Liver (tissue), 9 donors: ENCODE data around the gene CMTM4. TPM values are rescaled to one million over a fixed set of nuclear protein-coding genes. Genes with fewer than 3 reads are reported as not detected.

ENCODE experiments used
- DNase-seq: peaks from one replicate; pipeline ENCODE4 v3.0.0-alpha.2; 2017; ENCODE audit warnings: low spot score
- H3K27ac ChIP-seq, 2 donors: one replicate each; pipeline ENCODE4 v1.7.0; 2013; ENCODE audit warnings: inconsistent platforms in 2 of 2, low read length in 2 of 2, control low read depth in 1 of 2, low read depth in 1 of 2, mild to moderate bottlenecking in 1 of 2
- H3K27me3 ChIP-seq, 4 donors: one replicate each; pipeline versions ENCODE4 v1.6.1 to v1.7.0; 2013; ENCODE audit warnings: low read length in 3 of 4, inconsistent platforms in 1 of 4, mild to moderate bottlenecking in 1 of 4, moderate library complexity in 1 of 4; ENCODE audit not compliant: control insufficient read depth in 4 of 4, insufficient read depth in 4 of 4
- H3K36me3 ChIP-seq, 4 donors: one replicate each; pipeline versions ENCODE4 v1.6.1 to v1.7.0; 2013; ENCODE audit warnings: low read length in 3 of 4, mild to moderate bottlenecking in 3 of 4, low read depth in 1 of 4, moderate library complexity in 1 of 4; ENCODE audit not compliant: control insufficient read depth in 4 of 4, insufficient read depth in 3 of 4
- H3K4me1 ChIP-seq, 4 donors: one replicate each; pipeline versions ENCODE4 v1.6.1 to v1.7.0; 2013; ENCODE audit warnings: low read length in 3 of 4, mild to moderate bottlenecking in 3 of 4, moderate library complexity in 1 of 4; ENCODE audit not compliant: control insufficient read depth in 4 of 4, insufficient read depth in 4 of 4
- H3K4me3 ChIP-seq, 3 donors: one replicate each; pipeline versions ENCODE4 v1.6.1 to v1.7.0; 2013; ENCODE audit warnings: low read length in 3 of 3, control low read depth in 1 of 3, low read depth in 1 of 3, mild to moderate bottlenecking in 1 of 3
- H3K9ac ChIP-seq, 2 donors: one replicate each; pipeline ENCODE4 v1.7.0; 2013; ENCODE audit warnings: low read length in 2 of 2, mild to moderate bottlenecking in 2 of 2, moderate library complexity in 2 of 2, control low read depth in 1 of 2, low read depth in 1 of 2
- H3K9me3 ChIP-seq, 4 donors: one replicate each; pipeline versions ENCODE4 v1.6.1 to v1.7.0; 2013; ENCODE audit warnings: low read length in 3 of 4; ENCODE audit not compliant: control insufficient read depth in 4 of 4
- FOXA1 ChIP-seq: IDR thresholded peaks from 2 replicates; pipeline ENCODE4 v1.6.1; 2016; ENCODE audit warnings: antibody characterized with exemption
- FOXA2 ChIP-seq: IDR thresholded peaks from 2 replicates; pipeline ENCODE4 v1.6.1; 2016; ENCODE audit warnings: antibody characterized with exemption
- HNF4A ChIP-seq, 2 donors: conservative IDR thresholded peaks; 2 replicates each; pipeline ENCODE4 v1.6.1; 2016; ENCODE audit warnings: antibody characterized with exemption in 2 of 2, mild to moderate bottlenecking in 2 of 2
- HNF4G ChIP-seq: IDR thresholded peaks from 2 replicates; pipeline ENCODE4 v1.6.1; 2016; ENCODE audit warnings: antibody characterized with exemption
- JUND ChIP-seq, 2 donors: IDR thresholded peaks; 2 replicates each; pipeline ENCODE4 v1.6.1; 2016; ENCODE audit warnings: antibody characterized with exemption in 2 of 2
- NR2F2 ChIP-seq: IDR thresholded peaks from 2 replicates; pipeline ENCODE4 v1.6.1; 2016; ENCODE audit warnings: antibody characterized with exemption
- RAD21 ChIP-seq, 2 donors: IDR thresholded peaks; 2 replicates each; pipeline ENCODE4 v1.6.1; 2016; ENCODE audit warnings: antibody characterized with exemption in 2 of 2, mild to moderate bottlenecking in 2 of 2
- RXRA ChIP-seq, 2 donors: IDR thresholded peaks; 2 replicates each; pipeline ENCODE4 v1.6.1; 2017 to 2018; ENCODE audit warnings: antibody characterized with exemption in 2 of 2, mild to moderate bottlenecking in 1 of 2
- TAF1 ChIP-seq: conservative IDR thresholded peaks from 2 replicates; pipeline ENCODE4 v1.6.1; 2016; ENCODE audit warnings: antibody characterized with exemption, mild to moderate bottlenecking
- YY1 ChIP-seq: IDR thresholded peaks from 2 replicates; pipeline ENCODE4 v1.6.1; 2016; ENCODE audit warnings: antibody characterized with exemption, mild to moderate bottlenecking
- WGBS: extraction: QIAGEN DNeasy Blood & Tissue Kit; methylation state at CpG from one replicate; pipeline ENCODE4 v1.1.7; 2013; 5-methylcytosine and 5-hydroxymethylcytosine counted together
- polyA plus RNA-seq, 2 donors: library from polyadenylated mRNA; stranded (reverse) in 1 of 2; unstranded in 1 of 2; fragments of 200-250 nt in 1 of 2; fragments of >200 nt in 1 of 2; fragmentation: Nextera tagmentation in 1 of 2; extraction: Ambion mirVana in 1 of 2; gene quantifications; one replicate each; pipeline versions ENCODE4 v1.2.1 to v1.2.3, GENCODE V29; 2013 to 2015
- total RNA-seq, 2 donors: library from RNA; depleted of rRNA; stranded (reverse); fragments of >200 nt; gene quantifications; one replicate each; pipeline ENCODE4 v1.2.3, GENCODE V29; 2014
- TF ChIP-seq, protein P1 (sequence below): IDR thresholded peaks from 2 replicates; pipeline ENCODE4 v1.6.1; 2016; ENCODE audit warnings: antibody characterized with exemption
- TF ChIP-seq, protein P2 (sequence below): IDR thresholded peaks from 2 replicates; pipeline ENCODE4 v1.6.1; 2016; ENCODE audit warnings: antibody characterized with exemption
- TF ChIP-seq, protein P3 (sequence below): fragments of 150-350 bp; IDR thresholded peaks from 2 replicates; pipeline ENCODE4 v1.5.1; 2017; ENCODE audit warnings: improper control_type of control experiment, low read depth, low read length; ENCODE audit not compliant: missing input control
- TF ChIP-seq, protein P4 (sequence below): IDR thresholded peaks from 2 replicates; pipeline ENCODE4 v1.6.1; 2016; ENCODE audit warnings: antibody characterized with exemption
- donor health status: healthy.
- donor health status: healthy.
- donor health status: healthy.
- donor health status: healthy.
- donor health status: healthy.

The CMTM4 gene
- total and polyA plus RNA-seq, 4 donors, result 2.9 to 19.7 (median 6.3) TPM

DNA sequence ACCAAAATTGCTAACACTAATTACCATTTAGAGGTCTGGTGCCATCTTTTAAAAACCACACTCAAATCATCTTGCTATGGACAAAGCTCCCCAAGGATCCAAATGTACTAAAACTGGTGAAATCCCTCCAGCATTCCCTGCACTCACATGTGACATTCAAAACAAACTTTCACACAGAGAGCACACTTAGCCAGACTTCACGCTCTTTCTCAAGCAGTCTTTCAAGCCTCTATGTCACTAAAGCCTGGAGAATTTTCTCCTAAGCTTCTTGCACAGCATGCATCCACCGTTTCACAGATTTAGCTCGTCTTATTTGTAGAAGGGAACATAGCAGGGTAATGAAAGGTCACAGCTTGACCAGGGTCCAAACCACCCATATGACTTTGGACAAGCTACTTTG is 72.8 kb downstream of the CMTM4 start:
- peaks cover 0 to 7% (median 3%) of the 10 kb centered on the region in 4 donors for H3K4me1 ChIP-seq
- H3K27ac ChIP-seq, result no peak overlapping the region
- H3K27me3 ChIP-seq, result no peaks in the 10 kb centered on the region
- peak; percentile 6 for DNase-seq
- peaks cover 0 to 6% (median 0%) of the 10 kb centered on the region in 4 donors for H3K36me3 ChIP-seq
- no peak overlapping the region for H3K9ac ChIP-seq
- no peak overlapping the region for H3K4me3 ChIP-seq
- H3K9me3 ChIP-seq, result no peaks in the 10 kb centered on the region
- 91% methylated on average over 3 of the region's 3 CpGs for WGBS
- no peak for TF ChIP-seq YY1

DNA sequence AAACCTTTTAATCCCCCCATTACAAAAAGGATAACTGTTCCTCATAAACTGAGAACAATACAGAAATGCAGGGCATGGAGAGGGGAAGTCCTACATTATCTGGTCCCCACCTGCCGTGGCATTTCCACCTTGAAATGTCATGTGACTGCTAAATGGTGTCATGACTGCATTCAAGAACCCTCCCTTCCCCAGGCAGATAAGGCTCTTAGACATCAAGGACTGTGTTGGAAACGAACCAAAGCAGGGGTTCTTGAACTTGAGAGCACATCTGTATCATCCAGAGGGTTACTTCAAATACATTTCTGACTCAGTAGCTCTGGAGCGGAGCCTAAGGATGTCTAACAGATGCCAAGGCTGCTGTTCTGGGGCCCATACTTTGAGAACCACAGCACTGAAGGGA is 73.7 kb downstream of the CMTM4 start:
- peaks cover 0 to 6% (median 0%) of the 10 kb centered on the region in 4 donors for H3K36me3 ChIP-seq
- no peak overlapping the region for H3K27ac ChIP-seq
- peaks cover 0 to 15% (median 7%) of the 10 kb centered on the region in 4 donors for H3K4me1 ChIP-seq
- no peaks in the 10 kb centered on the region for H3K9me3 ChIP-seq
- no peaks in the 10 kb centered on the region for H3K27me3 ChIP-seq
- WGBS, result 82% methylated on average over 3 of the region's 3 CpGs
- DNase-seq, result peak; percentile 16
- no peak overlapping the region for H3K4me3 ChIP-seq
- H3K9ac ChIP-seq, result no peak overlapping the region
- no peak for TF ChIP-seq RAD21 (IDR thresholded peaks at IDR 0.05)
- TF ChIP-seq HNF4A (conservative IDR thresholded peaks at IDR 0.05), result no peak
- no peak for TF ChIP-seq FOXA2
- TF ChIP-seq, protein P1, sequence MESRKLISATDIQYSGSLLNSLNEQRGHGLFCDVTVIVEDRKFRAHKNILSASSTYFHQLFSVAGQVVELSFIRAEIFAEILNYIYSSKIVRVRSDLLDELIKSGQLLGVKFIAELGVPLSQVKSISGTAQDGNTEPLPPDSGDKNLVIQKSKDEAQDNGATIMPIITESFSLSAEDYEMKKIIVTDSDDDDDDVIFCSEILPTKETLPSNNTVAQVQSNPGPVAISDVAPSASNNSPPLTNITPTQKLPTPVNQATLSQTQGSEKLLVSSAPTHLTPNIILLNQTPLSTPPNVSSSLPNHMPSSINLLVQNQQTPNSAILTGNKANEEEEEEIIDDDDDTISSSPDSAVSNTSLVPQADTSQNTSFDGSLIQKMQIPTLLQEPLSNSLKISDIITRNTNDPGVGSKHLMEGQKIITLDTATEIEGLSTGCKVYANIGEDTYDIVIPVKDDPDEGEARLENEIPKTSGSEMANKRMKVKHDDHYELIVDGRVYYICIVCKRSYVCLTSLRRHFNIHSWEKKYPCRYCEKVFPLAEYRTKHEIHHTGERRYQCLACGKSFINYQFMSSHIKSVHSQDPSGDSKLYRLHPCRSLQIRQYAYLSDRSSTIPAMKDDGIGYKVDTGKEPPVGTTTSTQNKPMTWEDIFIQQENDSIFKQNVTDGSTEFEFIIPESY, result no peak
- TF ChIP-seq, protein P2, sequence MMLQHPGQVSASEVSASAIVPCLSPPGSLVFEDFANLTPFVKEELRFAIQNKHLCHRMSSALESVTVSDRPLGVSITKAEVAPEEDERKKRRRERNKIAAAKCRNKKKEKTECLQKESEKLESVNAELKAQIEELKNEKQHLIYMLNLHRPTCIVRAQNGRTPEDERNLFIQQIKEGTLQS, result no peak
- TF ChIP-seq RXRA (IDR thresholded peaks at IDR 0.05), result no peak

DNA sequence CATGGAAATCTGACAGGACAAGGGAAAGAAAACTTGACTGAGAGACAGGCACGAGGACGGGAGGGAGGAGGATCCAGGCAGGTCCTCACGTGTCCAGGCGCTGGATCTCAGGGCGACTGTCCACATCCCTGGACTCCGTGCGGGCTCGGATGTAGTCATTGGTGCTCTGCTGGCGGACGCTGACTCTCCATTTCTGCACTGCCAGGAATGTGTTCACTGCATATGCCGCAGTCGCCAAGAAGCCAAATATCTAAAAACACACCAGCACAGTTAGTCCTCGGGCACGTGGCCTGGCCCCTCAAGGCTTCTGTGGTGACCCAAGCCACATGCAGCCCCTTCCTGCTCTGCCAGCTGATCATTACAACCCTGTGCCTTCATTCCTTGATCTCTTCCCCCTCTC is 74.6 kb downstream of the CMTM4 start:
- WGBS, result 95% methylated on average over 14 of the region's 14 CpGs
- H3K36me3 ChIP-seq, result peaks cover 0 to 6% (median 0%) of the 10 kb centered on the region in 4 donors
- H3K4me1 ChIP-seq, result peaks cover 4 to 22% (median 12%) of the 10 kb centered on the region in 4 donors
- peak; percentile 6 for DNase-seq
- H3K9me3 ChIP-seq, result no peaks in the 10 kb centered on the region
- H3K27ac ChIP-seq, result no peak overlapping the region
- TF ChIP-seq, protein P3, sequence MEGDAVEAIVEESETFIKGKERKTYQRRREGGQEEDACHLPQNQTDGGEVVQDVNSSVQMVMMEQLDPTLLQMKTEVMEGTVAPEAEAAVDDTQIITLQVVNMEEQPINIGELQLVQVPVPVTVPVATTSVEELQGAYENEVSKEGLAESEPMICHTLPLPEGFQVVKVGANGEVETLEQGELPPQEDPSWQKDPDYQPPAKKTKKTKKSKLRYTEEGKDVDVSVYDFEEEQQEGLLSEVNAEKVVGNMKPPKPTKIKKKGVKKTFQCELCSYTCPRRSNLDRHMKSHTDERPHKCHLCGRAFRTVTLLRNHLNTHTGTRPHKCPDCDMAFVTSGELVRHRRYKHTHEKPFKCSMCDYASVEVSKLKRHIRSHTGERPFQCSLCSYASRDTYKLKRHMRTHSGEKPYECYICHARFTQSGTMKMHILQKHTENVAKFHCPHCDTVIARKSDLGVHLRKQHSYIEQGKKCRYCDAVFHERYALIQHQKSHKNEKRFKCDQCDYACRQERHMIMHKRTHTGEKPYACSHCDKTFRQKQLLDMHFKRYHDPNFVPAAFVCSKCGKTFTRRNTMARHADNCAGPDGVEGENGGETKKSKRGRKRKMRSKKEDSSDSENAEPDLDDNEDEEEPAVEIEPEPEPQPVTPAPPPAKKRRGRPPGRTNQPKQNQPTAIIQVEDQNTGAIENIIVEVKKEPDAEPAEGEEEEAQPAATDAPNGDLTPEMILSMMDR, result no peak
- H3K9ac ChIP-seq, result no peak overlapping the region
- H3K4me3 ChIP-seq, result no peak overlapping the region
- H3K27me3 ChIP-seq, result no peaks in the 10 kb centered on the region

DNA sequence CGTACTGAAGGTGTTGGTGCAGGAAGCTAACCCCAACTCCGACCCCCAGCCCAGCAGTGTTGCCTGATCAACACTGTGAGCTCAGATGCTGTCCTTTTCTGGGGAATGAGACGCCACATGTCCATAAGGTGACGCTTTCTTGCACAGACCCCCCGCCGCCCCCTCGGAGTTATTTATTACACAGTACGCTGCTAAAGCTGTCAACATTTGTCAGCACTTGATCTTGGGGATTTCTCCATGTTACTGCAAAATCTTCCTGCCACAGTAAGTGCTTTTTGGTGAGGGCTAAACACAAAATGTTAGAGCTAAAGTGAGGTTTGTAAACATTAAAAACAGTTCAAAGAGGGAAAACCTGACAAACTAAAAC is 76.1 kb downstream of the CMTM4 start:
- Histone ChIP-seq H3K36me3 (peaks cover 0 to 6% (median 0%) of the 10 kb centered on the region in 4 donors), H3K9ac (no peak overlapping the region), H3K4me1 (peaks cover 4 to 31% (median 19%) of the 10 kb centered on the region in 4 donors), H3K9me3 (no peaks in the 10 kb centered on the region), H3K4me3 (no peak overlapping the region), H3K27ac (no peak overlapping the region), H3K27me3 (no peaks in the 10 kb centered on the region)
- WGBS, result 95% methylated on average over 8 of the region's 8 CpGs
- DNase-seq, result no peak
- no peak for TF ChIP-seq NR2F2
- TF ChIP-seq RAD21 (IDR thresholded peaks at IDR 0.05), result no peak
- TF ChIP-seq FOXA1, result no peak
- TF ChIP-seq FOXA2, result no peak
- TF ChIP-seq, protein P2, result no peak
- TF ChIP-seq, protein P3, result no peak
- no peak for TF ChIP-seq JUND (IDR thresholded peaks at IDR 0.05)
- no peak for TF ChIP-seq YY1
- no peak for TF ChIP-seq HNF4A (conservative IDR thresholded peaks at IDR 0.05)
- TF ChIP-seq, protein P4, sequence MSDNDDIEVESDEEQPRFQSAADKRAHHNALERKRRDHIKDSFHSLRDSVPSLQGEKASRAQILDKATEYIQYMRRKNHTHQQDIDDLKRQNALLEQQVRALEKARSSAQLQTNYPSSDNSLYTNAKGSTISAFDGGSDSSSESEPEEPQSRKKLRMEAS, result no peak
- TF ChIP-seq TAF1, result no peak
- TF ChIP-seq HNF4G, result no peak
